ENCODE data around the gene CD34. TPM values are rescaled to one million over a fixed set of nuclear protein-coding genes. Genes with fewer than 3 reads are reported as not detected.

CD34 gene
- total and polyA plus RNA-seq, 2 experiments from 2014 or later, result 0.34 TPM; not detected in 1

DNA sequence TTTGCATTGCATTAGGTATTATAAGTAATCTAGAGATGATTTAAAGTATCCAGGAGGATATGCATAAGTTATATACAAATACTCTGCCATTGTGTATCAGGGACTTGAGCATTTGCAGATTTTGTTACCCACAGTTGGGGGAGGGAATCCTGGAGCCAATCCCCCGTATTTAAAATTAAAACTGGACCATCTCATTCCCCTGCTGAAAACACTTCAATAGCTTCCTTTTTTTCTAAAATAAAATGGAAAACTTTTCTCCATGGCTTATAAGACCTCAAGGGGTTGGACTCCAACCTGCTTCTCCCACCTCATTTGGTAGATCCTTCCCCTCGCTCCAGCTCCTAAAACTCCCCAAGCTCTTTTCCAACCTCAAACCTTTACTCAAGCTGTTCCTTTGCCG lies 10.4 kb upstream of the CD34 start:
- peaks cover 8% of the 10 kb centered on the region; the same call in 1 of the 2 replicates for H3K27me3 ChIP-seq (replicated peaks; ENCODE audit: insufficient read depth)
- no peaks in the 10 kb centered on the region for H3K36me3 ChIP-seq (ENCODE audit: low read depth)
- TF ChIP-seq EZH2 (IDR thresholded peaks at IDR 0.05; ENCODE audit: insufficient read depth, poor library complexity, severe bottlenecking), result no peak
- TF ChIP-seq EZH2phosphoT487 (IDR thresholded peaks at IDR 0.05; ENCODE audit: insufficient read depth, low read depth), result no peak
- in situ Hi-C loops (cut with MboI), result no loop called here
- no peaks in the 10 kb centered on the region for H3K9me3 ChIP-seq (ENCODE audit: low read depth)
- no peaks in the 10 kb centered on the region for H3F3A ChIP-seq (ENCODE audit: insufficient read depth)
- no peaks in the 10 kb centered on the region for H4K20me1 ChIP-seq (ENCODE audit: insufficient read depth)
- no peak overlapping the region for H3K4me2 ChIP-seq (ENCODE audit: unreplicated experiment)
- 33% methylated on average over 3 of the region's 3 CpGs for WGBS, 2 experiments (ENCODE audit: low coverage in 1 of 2, low lambda C conversion rate in 2 of 2, missing lambda C conversion rate in 2 of 2)
- no peak overlapping the region for H3K27ac ChIP-seq
- no peak overlapping the region for H3K9ac ChIP-seq
- no peak for DNase-seq
- no peak overlapping the region for H3K4me3 ChIP-seq
- H2AFZ ChIP-seq, result no peak overlapping the region
- H3K4me1 ChIP-seq (ENCODE audit: insufficient read depth), result peaks cover 7% of the 10 kb centered on the region; the same call in 1 of the 2 replicates
- H3K79me2 ChIP-seq (ENCODE audit: insufficient read depth), result no peaks in the 10 kb centered on the region
- no peaks in the 10 kb centered on the region for H3K9me2 ChIP-seq (ENCODE audit: insufficient read depth)

DNA sequence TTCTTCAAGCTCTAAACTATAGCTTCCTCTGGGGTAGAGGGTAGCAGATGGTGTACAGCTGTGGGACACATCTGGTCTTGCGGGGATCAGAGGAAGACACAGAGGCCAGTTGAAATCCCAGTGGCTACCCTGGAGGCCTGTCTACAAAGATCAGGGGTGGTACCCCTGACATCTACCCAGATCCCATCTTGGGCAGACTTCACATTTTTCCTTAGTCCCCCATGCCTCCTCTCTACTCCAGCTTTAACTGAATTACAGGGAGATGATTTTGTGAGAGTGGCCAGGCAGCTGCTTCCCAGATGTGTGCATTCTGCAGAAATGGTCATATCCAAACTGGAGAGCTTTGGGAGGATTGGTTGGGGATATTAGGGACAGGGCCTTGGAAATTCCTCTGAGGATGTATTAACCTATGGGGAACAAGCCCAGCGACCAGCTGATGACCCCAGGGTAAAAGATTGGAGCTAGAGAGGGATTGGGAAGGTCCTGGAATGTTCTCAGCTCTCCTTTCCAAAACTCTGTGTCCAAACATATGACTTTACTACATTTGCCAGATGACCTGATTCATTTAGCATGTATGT lies 9.6 kb upstream of the CD34 start:
- no peak for DNase-seq
- Histone ChIP-seq H3K9me2 (ENCODE audit: insufficient read depth) (no peaks in the 10 kb centered on the region), H3F3A (ENCODE audit: insufficient read depth) (no peaks in the 10 kb centered on the region), H3K27ac (no peak overlapping the region), H2AFZ (no peak overlapping the region), H3K4me2 (ENCODE audit: unreplicated experiment) (no peak overlapping the region), H3K36me3 (ENCODE audit: low read depth) (no peaks in the 10 kb centered on the region), H3K9me3 (ENCODE audit: low read depth) (no peaks in the 10 kb centered on the region), H3K4me3 (no peak overlapping the region), H3K4me1 (ENCODE audit: insufficient read depth) (peaks cover 7% of the 10 kb centered on the region; the same call in 1 of the 2 replicates), H3K9ac (no peak overlapping the region), H3K27me3 (replicated peaks; ENCODE audit: insufficient read depth) (peaks cover 8% of the 10 kb centered on the region; the same call in 1 of the 2 replicates), H3K79me2 (ENCODE audit: insufficient read depth) (no peaks in the 10 kb centered on the region), H4K20me1 (ENCODE audit: insufficient read depth) (no peaks in the 10 kb centered on the region)
- TF ChIP-seq EZH2 (IDR thresholded peaks at IDR 0.05; ENCODE audit: insufficient read depth, poor library complexity, severe bottlenecking) (no peak), EZH2phosphoT487 (IDR thresholded peaks at IDR 0.05; ENCODE audit: insufficient read depth, low read depth) (no peak)
- 10 to 17% methylated on average over 2 of the region's 2 CpGs for WGBS, 2 experiments (ENCODE audit: low coverage in 1 of 2, low lambda C conversion rate in 2 of 2, missing lambda C conversion rate in 2 of 2)
- in situ Hi-C loops (cut with MboI), result no loop called here

DNA sequence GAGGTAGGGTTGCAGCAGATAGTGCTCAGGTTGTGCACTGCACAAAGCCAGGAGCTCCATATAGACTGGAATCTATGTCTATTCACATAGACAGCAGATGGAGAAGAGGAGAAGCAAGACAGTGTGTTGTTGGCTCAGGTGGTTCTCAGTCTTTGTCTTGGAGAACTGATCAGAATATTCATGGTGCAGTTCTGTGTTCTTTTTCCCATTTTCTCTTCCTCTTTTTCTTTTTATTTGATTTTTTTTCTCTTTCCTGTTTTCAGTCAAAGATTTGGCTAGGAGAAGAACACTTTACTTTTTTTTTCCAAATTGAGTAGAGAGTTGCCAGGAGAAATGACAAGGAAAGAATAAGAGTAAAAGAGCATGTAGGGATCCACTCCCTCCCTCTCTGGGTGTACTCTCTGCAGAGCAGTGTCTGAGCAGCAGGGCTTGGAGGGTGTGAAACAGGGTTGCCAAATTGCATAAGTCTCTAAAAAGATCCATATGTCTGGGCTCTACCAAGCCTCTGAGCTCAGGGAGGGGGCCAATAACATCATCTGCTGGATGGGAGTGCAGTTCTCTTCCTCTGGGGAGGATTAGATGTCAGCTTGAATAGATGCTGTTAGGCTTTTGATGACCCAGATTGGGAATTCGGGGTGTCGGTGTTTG lies 8.7 kb upstream of the CD34 start:
- no peaks in the 10 kb centered on the region for H3K9me3 ChIP-seq (ENCODE audit: low read depth)
- TF ChIP-seq EZH2phosphoT487 (IDR thresholded peaks at IDR 0.05; ENCODE audit: insufficient read depth, low read depth) (no peak), EZH2 (IDR thresholded peaks at IDR 0.05; ENCODE audit: insufficient read depth, poor library complexity, severe bottlenecking) (no peak)
- H3F3A ChIP-seq (ENCODE audit: insufficient read depth), result no peaks in the 10 kb centered on the region
- in situ Hi-C loops (cut with MboI), result no loop called here
- H3K9me2 ChIP-seq (ENCODE audit: insufficient read depth), result no peaks in the 10 kb centered on the region
- H3K27me3 ChIP-seq (replicated peaks; ENCODE audit: insufficient read depth), result peaks cover 8% of the 10 kb centered on the region; the same call in 1 of the 2 replicates
- no peak overlapping the region for H3K4me2 ChIP-seq (ENCODE audit: unreplicated experiment)
- no peak overlapping the region for H2AFZ ChIP-seq
- DNase-seq, result peak; percentile 56
- 9 to 10% methylated on average over 2 of the region's 2 CpGs for WGBS, 2 experiments (ENCODE audit: low coverage in 1 of 2, low lambda C conversion rate in 2 of 2, missing lambda C conversion rate in 2 of 2)
- no peaks in the 10 kb centered on the region for H4K20me1 ChIP-seq (ENCODE audit: insufficient read depth)
- no peaks in the 10 kb centered on the region; the same call in 1 of the 2 replicates for H3K4me1 ChIP-seq (ENCODE audit: insufficient read depth)
- H3K27ac ChIP-seq, result no peak overlapping the region
- no peak overlapping the region for H3K9ac ChIP-seq
- H3K36me3 ChIP-seq (ENCODE audit: low read depth), result no peaks in the 10 kb centered on the region
- no peaks in the 10 kb centered on the region for H3K79me2 ChIP-seq (ENCODE audit: insufficient read depth)
- H3K4me3 ChIP-seq, result no peak overlapping the region

DNA sequence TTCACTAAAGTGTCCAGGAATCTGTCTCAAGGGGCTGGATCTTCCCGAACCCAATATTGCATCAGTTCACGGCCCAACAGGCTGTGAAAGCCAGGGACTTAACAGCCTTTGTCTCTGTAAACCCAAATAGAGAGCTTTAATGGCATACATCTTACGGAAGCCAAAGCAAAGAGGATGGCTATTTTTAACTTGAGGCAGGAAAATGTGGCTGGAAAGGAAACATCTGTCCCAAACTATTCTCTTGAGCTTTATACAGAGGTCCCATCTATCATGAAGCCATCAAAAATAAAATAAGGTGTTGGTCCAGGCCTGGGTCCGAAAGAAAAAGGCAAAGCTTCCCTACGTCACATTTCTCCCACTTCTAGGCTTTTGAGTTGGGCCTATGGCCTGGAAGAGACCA lies 7.7 kb upstream of the CD34 start:
- in situ Hi-C loops (cut with MboI), result no loop called here
- no peaks in the 10 kb centered on the region for H3F3A ChIP-seq (ENCODE audit: insufficient read depth)
- TF ChIP-seq EZH2 (IDR thresholded peaks at IDR 0.05; ENCODE audit: insufficient read depth, poor library complexity, severe bottlenecking), result no peak
- no peak for TF ChIP-seq EZH2phosphoT487 (IDR thresholded peaks at IDR 0.05; ENCODE audit: insufficient read depth, low read depth)
- H2AFZ ChIP-seq, result no peak overlapping the region
- no peaks in the 10 kb centered on the region for H3K9me2 ChIP-seq (ENCODE audit: insufficient read depth)
- DNase-seq, result no peak
- H4K20me1 ChIP-seq (ENCODE audit: insufficient read depth), result no peaks in the 10 kb centered on the region
- no peak overlapping the region for H3K9ac ChIP-seq
- no peak overlapping the region for H3K27ac ChIP-seq
- no peaks in the 10 kb centered on the region for H3K4me1 ChIP-seq (ENCODE audit: insufficient read depth)
- no peaks in the 10 kb centered on the region for H3K9me3 ChIP-seq (ENCODE audit: low read depth)
- no peaks in the 10 kb centered on the region for H3K36me3 ChIP-seq (ENCODE audit: low read depth)
- no peak overlapping the region for H3K4me2 ChIP-seq (ENCODE audit: unreplicated experiment)
- H3K4me3 ChIP-seq, result no peak overlapping the region
- no peaks in the 10 kb centered on the region for H3K79me2 ChIP-seq (ENCODE audit: insufficient read depth)
- WGBS, 2 experiments (ENCODE audit: low coverage in 1 of 2, low lambda C conversion rate in 2 of 2, missing lambda C conversion rate in 2 of 2), result 55 to 61% methylated on average over 5 of the region's 5 CpGs
- H3K27me3 ChIP-seq (replicated peaks; ENCODE audit: insufficient read depth), result peaks cover 8% of the 10 kb centered on the region; the same call in 1 of the 2 replicates
